Left forelimb (tissue), 1 donor: Measurements from ENCODE around the gene LUZP4.
"Not testable (repeated sequence)": the region's sequence is repeated elsewhere in the genome, so short reads cannot be mapped to it uniquely, and the experiment has no call there.

ENCODE experiments used
- DNase-seq: peaks from one replicate; pipeline ENCODE4 v3.0.0-alpha.2; 2018; ENCODE audit warnings: low spot score

LUZP4 gene

DNA sequence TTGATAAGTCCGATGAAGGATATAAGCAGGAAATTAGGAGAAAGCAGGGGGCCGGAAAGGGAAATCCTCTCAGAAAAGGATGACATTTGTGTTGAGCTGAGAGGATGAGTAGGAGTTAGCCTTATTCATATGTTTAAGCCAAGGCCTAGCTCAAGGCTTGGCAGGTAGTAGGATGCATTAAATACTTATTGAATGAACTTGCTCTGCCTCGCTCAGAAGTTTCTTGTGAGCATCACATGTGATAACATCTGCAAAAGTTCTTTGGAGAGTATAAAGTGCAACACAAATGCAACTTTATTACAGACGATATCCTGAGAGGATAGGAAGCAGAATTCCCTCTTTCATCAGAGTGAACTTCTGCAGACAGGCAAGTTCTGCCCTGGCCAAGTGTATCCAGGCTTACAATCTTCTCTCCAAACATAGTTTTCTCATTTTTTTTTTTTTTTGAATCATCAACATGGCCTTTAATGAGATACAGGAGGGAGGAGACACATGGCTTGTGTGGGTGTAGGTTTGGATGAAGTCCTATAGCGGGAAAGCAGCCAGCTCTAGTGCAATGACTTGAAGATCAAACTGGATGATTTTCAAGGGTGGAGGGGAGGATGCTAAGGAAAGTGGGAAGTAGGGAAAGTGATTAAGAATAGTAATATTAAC, 48.1 kb downstream of the LUZP4 start:
- no peak for DNase-seq

DNA sequence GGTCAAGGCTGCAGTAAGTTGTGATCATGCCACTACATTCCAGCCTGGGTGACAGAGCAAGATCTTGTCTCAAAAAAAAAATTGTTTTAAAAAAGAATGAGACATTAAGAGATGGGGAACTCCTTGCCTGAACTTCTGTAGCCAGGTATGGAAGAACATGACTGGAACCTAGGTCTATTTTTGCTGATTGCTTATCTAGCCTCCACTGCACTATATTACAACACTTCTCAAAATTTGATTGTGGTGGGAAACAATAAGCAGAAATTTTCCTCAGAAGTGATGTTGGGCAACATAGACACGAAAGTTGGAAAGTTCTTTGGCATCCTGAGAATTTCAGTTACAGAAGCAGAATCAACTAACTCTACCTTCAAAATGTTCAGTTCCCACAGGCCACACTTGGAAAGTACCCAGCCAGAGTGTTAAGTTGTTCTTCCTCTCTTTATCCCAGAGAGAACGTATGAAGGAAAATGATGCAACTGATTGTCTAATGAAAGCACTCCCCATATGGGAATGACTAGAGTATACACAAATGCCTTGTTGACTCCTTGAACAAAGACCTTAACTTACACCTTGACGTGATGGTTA, 50.0 kb downstream of the LUZP4 start:
- DNase-seq = no peak

DNA sequence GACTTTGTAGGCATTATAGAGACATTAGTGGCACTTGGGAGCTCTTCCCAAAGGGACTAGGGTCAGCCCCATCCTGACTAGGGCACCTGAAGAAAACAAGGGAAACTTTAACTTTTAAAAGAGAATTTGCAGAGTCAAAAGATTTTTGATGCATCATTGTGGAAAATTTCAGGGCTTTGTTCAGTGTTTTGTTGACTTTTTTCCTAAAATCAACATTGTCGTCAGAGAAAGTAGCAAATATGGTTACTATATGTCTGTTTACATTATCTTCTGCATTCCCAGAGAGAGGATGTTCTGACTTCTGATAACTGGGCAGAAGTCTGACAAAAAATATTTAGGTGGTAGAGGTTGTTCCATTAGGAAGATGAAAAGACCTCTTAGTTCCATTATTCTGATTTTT, 51.9 kb downstream of the LUZP4 start:
- DNase-seq = no peak

DNA sequence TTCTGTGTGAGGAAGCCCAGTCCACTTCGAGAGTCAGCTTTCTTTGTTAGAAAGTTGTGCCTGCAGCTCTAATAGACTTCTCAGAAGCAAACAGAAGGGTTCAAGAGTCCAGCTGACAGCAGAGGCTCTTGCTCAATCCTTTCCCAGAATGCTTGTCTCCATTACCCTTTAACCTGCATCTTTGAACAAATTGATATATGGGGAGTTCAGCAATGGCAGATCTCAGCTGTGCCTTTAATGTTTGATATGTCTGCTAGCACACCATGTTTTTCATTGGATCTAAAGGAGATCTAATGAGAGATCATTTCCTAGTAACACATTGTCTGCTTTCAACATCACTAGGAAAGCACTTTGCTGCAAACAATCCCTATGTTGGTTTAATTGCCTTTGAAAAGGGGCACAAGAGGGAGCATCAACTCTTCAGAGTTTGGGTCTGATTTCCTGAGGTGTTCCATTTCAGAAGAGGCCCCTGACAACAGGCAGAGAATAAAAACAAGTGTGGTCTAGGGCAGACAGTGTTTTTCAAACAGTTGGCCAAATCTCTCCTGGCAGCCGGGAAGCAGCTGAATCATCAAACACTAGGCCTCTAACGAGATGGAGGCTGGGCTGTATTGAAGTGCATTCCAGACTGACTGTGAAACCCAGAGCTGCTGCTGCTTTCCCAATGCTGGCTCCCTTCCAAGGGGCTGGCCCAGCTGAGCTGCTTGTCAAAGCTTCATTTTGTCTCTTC, 55.5 kb downstream of the LUZP4 start:
- DNase-seq = peak; percentile 88

DNA sequence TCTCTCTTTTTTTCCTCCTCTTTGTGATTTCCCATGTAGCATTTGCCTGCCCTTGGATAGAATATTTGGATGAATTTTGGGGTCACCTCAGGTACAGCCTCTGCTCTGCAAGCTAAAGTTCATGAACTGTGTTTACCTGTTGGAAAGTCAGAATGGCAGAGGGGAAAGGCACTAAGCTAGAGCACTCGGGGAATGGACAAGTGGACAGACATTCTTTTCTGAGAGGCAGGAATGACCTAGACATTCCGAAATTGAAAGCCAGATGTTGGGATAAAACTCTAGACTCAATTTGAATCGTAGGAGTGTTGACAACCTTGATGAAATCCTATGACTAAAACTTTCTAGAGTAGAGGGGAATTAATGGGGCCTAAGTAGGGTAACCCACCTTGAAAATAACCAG, 56.1 kb downstream of the LUZP4 start:
- no peak for DNase-seq

DNA sequence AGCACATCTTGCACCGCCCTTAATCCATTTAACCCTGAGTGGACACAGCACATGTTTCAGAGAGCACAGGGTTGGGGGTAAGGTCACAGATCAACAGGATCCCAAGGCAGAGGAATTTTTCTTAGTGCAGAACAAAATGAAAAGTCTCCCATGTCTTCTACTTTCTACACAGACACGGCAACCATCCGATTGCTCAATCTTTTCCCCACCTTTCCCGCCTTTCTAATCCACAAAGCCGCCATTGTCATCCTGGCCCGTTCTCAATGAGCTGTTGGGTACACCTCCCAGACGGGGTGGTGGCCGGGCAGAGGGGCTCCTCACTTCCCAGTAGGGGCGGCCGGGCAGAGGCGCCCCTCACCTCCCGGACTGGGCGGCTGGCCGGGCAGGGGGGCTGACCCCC, 57.2 kb downstream of the LUZP4 start:
- DNase-seq = not testable (repeated sequence)

DNA sequence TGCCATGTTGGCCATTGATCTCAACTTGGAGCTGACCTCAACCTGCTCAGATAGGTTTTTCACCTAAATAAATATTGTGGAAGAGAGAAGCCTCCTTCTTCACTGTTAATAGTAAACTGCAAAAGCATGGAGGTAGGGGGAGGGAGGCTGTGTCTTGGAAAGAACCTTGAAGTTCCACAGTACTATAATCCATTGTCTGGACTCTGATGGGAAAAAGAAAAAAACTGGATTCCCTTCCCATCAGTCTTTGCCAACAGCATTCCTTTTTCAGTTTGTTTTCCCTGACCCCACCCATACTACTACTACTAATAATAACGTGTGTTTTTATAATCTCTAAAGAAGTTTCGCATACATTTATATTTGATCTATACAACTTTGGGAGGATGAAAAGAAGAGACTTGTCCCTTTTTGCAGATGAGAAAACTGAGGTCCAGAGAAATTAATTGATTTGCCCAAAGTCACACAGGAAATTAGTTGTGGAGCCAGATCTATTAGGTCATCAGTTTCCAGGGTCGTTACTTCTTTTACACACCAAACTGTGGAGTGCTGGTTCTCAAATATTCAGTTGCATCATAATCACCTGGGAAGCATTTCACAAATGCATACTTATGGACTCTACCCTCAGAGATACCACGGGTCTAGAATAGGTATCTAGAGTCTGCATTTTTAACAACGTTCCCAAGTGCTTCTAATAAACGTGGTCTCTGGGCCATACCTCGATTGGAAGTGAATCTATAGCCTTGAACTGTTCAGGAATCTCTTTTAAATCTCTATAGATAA, 59.1 kb downstream of the LUZP4 start:
- no peak for DNase-seq

DNA sequence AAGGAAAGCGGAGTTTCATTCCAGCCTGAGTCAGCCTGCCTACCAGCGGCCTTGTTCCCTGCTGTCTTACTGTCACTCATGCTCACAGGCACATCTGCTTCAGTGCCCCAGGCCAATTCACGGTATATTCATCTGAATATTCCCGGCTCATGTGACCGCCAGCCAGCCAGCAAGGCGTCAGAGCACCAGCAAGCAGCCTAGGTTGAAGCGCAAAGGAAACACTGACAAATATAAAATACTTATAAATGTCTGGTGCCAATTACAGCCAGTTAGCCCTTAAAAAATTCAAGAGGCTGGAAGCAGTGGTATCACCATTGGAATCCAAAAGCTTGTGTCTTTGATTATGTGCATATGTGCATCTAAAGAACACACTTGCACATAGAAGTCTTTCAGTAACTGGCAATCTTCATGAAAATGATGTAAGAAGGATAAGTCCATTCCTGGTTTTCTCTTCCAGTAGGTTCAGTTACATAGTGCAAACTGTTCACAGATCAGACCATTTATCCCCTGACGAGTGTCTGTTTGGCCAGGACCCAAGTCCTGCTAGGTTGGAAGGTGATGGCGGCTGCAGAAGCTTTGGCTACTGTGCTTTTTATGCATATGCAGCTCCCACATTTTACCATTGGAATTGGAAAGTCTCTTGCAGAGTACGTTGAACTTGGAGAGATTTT, 61.3 kb downstream of the LUZP4 start:
- no peak for DNase-seq

DNA sequence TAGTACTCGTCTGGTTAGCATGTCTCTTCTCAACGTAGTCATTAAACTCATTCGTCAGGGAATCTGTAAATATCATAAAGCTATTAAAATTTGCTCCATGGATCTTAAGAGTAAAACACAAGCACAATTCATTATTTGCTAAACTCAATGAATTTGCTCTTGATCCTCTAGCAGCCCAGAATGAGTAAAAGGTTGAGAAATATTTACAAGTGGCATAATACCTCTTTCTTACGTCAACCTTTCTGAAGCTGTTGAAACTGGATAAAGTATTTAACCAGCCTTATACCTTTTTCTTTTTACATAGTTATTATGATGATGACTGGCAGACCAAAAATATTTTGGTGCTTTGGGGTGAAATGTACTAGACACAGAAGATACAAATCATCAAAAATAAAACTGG, 66.9 kb downstream of the LUZP4 start:
- no peak for DNase-seq
